GM12878 (cell line): ENCODE data around the gene CENPX. TPM values are rescaled to one million over a fixed set of nuclear protein-coding genes. Genes with fewer than 3 reads are reported as not detected.

Experiments used
- ATAC-seq: fragments of 200-7000 bp; cut with Tn5 transposase; 3 replicates; pipeline ENCODE4 v1.9.1; 2020; ENCODE audit warnings: mild to moderate bottlenecking, moderate library complexity
- BruUV-seq: library from RNA; stranded (reverse); fragments of 400-500 nt; replicated peaks from 2 replicates; lab custom pipeline; 2021; lab: Mats Ljungman, UMichigan
- CTCF ChIA-PET: fragments of 300-600 bp; sonication (Branson Sonifier 250); formaldehyde crosslinking; extraction: SDS; loops from one replicate; lab custom pipeline; 2021; ENCODE audit warnings: inconsistent platforms; lab: Yijun Ruan, JAX
- POLR2A ChIA-PET: fragments of 350-600 bp; formaldehyde crosslinking; extraction: SDS; loops from one replicate; lab custom pipeline; 2021; ENCODE audit warnings: inconsistent platforms; lab: Charles Lee
- RAD21 ChIA-PET: fragments of 300-600 bp; sonication (Branson Sonifier 250); formaldehyde crosslinking; loops from one replicate; lab custom pipeline; 2023; ENCODE audit warnings: antibody characterized with exemption; ENCODE audit not compliant: unreplicated experiment; lab: Charles Lee
- SMC1A ChIA-PET: fragments of 300-600 bp; sonication (Branson Sonifier 250); formaldehyde crosslinking; loops from one replicate; lab custom pipeline; 2023; ENCODE audit not compliant: unreplicated experiment, uncharacterized antibody; lab: Charles Lee
- DNase-seq: peaks from one replicate; pipeline ENCODE4 v3.0.0-alpha.2; 2011; ENCODE audit warnings: low read depth, low spot score
- FAIRE-seq: peaks from 3 replicates; lab custom pipeline; 2011; peaks lifted over from hg19 to GRCh38; lab: Jason Lieb, UNC
- H2AFZ ChIP-seq: 2 replicates; pipeline ENCODE4 v1.6.0; 2011; ENCODE audit warnings: low read depth, low read length, control low read depth; ENCODE audit not compliant: control insufficient read depth
- H3K27ac ChIP-seq: 2 replicates; pipeline ENCODE4 v1.5.1; 2011; ENCODE audit warnings: control low read depth; ENCODE audit not compliant: control insufficient read depth, insufficient read depth
- H3K27me3 ChIP-seq, 2 experiments: replicated peaks in 1 of 2; 2 replicates each; pipeline versions ENCODE4 v1.6.0 to v1.6.1; 2011; ENCODE audit warnings: low read length in 1 of 2; ENCODE audit not compliant: control insufficient read depth in 2 of 2, insufficient read depth in 2 of 2
- H3K36me3 ChIP-seq, 2 experiments: 2 replicates each; pipeline ENCODE4 v1.5.1; 2011; ENCODE audit warnings: low read length in 1 of 2; ENCODE audit not compliant: control insufficient read depth in 2 of 2, insufficient read depth in 2 of 2
- H3K4me1 ChIP-seq: 2 replicates; pipeline ENCODE4 v1.6.1; 2011; ENCODE audit warnings: mild to moderate bottlenecking, low read length, moderate library complexity, mixed read lengths; ENCODE audit not compliant: control insufficient read depth, insufficient read depth
- H3K4me2 ChIP-seq: 2 replicates; pipeline ENCODE4 v1.6.0; 2011; ENCODE audit warnings: control low read depth; ENCODE audit not compliant: control insufficient read depth, insufficient read depth
- H3K4me3 ChIP-seq: fragments of 200-600 bp; sonication (generic); 2 replicates; pipeline ENCODE4 v1.5.1; 2016
- H3K79me2 ChIP-seq: 2 replicates; pipeline ENCODE4 v1.6.0; 2011; ENCODE audit warnings: low read length; ENCODE audit not compliant: control insufficient read depth, insufficient read depth
- H3K9ac ChIP-seq: 2 replicates; pipeline ENCODE4 v1.8.0; 2011; ENCODE audit warnings: low read length, control low read depth, mixed read lengths; ENCODE audit not compliant: control insufficient read depth, insufficient read depth
- H3K9me3 ChIP-seq: replicated peaks from 3 replicates; pipeline ENCODE4 v1.5.1; 2011; ENCODE audit warnings: mild to moderate bottlenecking, low read length; ENCODE audit not compliant: control insufficient read depth, insufficient read depth
- H4K20me1 ChIP-seq: 2 replicates; pipeline ENCODE4 v1.6.0; 2011; ENCODE audit not compliant: control insufficient read depth, insufficient read depth
- POLR2A ChIP-seq: IDR thresholded peaks from 2 replicates; pipeline ENCODE4 v1.6.1; 2011; ENCODE audit warnings: low read depth, mild to moderate bottlenecking, low read length
- WGBS: methylation state at CpG from one replicate; pipeline ENCODE4 v1.1.6; 2016; ENCODE audit warnings: low lambda C conversion rate; ENCODE audit not compliant: insufficient replicate concordance, insufficient coverage; ENCODE audit errors: missing lambda C conversion rate; 5-methylcytosine and 5-hydroxymethylcytosine counted together
- in situ Hi-C: fragments of 300-500 bp; cut with MboI; formaldehyde crosslinking; loops from 9 replicates; pipeline ENCODE4 v1.14.3; 2018; ENCODE audit warnings: mixed read lengths
- intact Hi-C: fragments of 100-400 bp; cut with micrococcal nuclease; formaldehyde crosslinking; loops from one replicate; pipeline ENCODE4 v1.14.2; 2022; ENCODE audit not compliant: unreplicated experiment
- polyA plus RNA-seq, 11 experiments: library from polyadenylated mRNA; depleted of rRNA in 4 of 11; unstranded in 6 of 11; stranded (reverse) in 5 of 11; fragments of >200 nt; fragmentation: Nextera tagmentation in 4 of 11; fragmentation: Illumina TruSeq in 1 of 11; extraction: Ambion mirVana in 4 of 11; extraction: Trizol in 1 of 11; gene quantifications; 1 replicate in 1 of 11; 2 replicates in 10 of 11; pipeline versions ENCODE4 v1.2.1 to v1.2.3, GENCODE V29; 2011 to 2016; ENCODE audit warnings: inconsistent platforms in 2 of 11, missing spikeins in 2 of 11, low read depth in 1 of 11
- total RNA-seq, 4 experiments: library from RNA; depleted of rRNA in 3 of 4; stranded (reverse); fragments of >200 nt in 3 of 4; fragmentation: Illumina TruSeq in 1 of 4; extraction: Trizol in 1 of 4; gene quantifications; 2 replicates each; pipeline versions ENCODE4 v1.2.1 to v1.2.3, GENCODE V29; 2013 to 2021
- TF ChIP-seq, protein P1 (sequence below): fragments of 450-650 bp; IDR thresholded peaks from 2 replicates; pipeline ENCODE4 v1.6.1; 2017; ENCODE audit warnings: antibody characterized with exemption, mild to moderate bottlenecking, moderate library complexity

Gene CENPX
- total and polyA plus RNA-seq, 10 of the 15 experiments (the other 5 are each of a cell fraction or from before 2014, with no cell fraction given): 11.7 to 182 (median 71.9) TPM

DNA sequence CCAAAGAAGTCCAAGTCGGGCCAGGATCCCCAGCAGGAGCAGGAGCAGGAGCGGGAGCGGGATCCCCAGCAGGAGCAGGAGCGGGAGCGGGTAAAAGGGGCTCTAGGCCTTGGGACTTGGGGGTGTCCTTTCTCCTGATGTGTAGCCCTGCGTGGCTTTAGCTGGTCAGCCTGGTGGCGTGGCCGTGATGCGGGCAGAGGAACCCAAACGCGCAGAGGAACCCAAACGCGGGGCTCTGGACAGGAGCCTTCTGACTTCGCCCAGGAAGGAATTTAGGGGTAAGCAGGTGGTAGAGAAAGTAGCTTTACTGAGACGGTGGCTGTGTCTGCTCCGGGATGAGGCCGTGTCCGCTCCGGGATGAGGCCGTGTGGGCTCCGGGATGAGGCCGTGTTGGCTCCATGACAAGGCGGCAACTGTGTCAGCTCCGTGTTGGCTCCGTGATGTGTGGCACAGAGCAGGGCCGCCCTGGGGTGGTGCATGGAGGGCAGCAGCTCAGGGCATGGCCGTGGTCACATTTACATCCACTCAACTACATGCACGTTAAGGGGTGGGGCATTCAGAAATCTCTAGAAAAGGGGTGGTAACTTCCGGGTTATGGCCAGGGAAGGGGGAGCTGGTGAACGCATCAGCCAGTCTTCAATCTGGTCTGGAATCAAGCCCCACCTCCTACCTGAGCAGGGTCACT lies 25.8 kb downstream of the CENPX start:
- no peak for DNase-seq
- Histone ChIP-seq H3K4me1 (no peaks in the 10 kb centered on the region), H3K4me2 (no peak overlapping the region), H3K79me2 (no peaks in the 10 kb centered on the region), H3K4me3 (no peak overlapping the region), H3K9me3 (no peaks in the 10 kb centered on the region), H3K27ac (no peak overlapping the region), H3K36me3 (peaks cover 0 to 3% of the 10 kb centered on the region in 2 experiments; a peak in 3 of 4 replicates), H2AFZ (no peak overlapping the region), H4K20me1 (no peaks in the 10 kb centered on the region), H3K27me3 (no peaks in the 10 kb centered on the region), H3K9ac (no peak overlapping the region)
- ChIA-PET RAD21 (interaction anchor here (1.0 kb wide), 1 partner anchor 26 kb away, joined by 3 read pairs; the partner anchor contains the start of genes CENPX and LRRC45), SMC1A (interaction anchor here (0.6 kb wide), 2 partner anchors 42 to 345 kb away, joined by 3 to 4 read pairs; no protein-coding TSS in a partner anchor), POLR2A (interaction anchor here (0.7 kb wide), 1 partner anchor 8 kb away, joined by 3 read pairs; no protein-coding TSS in a partner anchor), CTCF (interaction anchor here (0.6 to 0.7 kb wide), 2 partner anchors 181 to 189 kb away, joined by 3 to 4 read pairs; no protein-coding TSS in a partner anchor)
- intact Hi-C loops: no loop called here
- ATAC-seq: no peak
- BruUV-seq: TSS peak; percentile 26
- WGBS: 91% methylated on average over 27 of the region's 30 CpGs
- FAIRE-seq: no peak
- in situ Hi-C loops: no loop called here
- TF ChIP-seq POLR2A: 0 out of 2 replicates have a peak, but pooled peaks have one; percentile 20
- TF ChIP-seq, protein P1, sequence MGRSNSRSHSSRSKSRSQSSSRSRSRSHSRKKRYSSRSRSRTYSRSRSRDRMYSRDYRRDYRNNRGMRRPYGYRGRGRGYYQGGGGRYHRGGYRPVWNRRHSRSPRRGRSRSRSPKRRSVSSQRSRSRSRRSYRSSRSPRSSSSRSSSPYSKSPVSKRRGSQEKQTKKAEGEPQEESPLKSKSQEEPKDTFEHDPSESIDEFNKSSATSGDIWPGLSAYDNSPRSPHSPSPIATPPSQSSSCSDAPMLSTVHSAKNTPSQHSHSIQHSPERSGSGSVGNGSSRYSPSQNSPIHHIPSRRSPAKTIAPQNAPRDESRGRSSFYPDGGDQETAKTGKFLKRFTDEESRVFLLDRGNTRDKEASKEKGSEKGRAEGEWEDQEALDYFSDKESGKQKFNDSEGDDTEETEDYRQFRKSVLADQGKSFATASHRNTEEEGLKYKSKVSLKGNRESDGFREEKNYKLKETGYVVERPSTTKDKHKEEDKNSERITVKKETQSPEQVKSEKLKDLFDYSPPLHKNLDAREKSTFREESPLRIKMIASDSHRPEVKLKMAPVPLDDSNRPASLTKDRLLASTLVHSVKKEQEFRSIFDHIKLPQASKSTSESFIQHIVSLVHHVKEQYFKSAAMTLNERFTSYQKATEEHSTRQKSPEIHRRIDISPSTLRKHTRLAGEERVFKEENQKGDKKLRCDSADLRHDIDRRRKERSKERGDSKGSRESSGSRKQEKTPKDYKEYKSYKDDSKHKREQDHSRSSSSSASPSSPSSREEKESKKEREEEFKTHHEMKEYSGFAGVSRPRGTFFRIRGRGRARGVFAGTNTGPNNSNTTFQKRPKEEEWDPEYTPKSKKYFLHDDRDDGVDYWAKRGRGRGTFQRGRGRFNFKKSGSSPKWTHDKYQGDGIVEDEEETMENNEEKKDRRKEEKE: no peak
